HG03558 (cell line): ENCODE results near the gene NEGR1.

Source experiments
- ATAC-seq: cut with Tn5 transposase; IDR thresholded peaks from one replicate; pipeline ENCODE4 v1.9.1; 2021; ENCODE audit warnings: moderate number of reproducible peaks; ENCODE audit not compliant: unreplicated experiment; ENCODE audit errors: extremely low read depth

The NEGR1 gene

GRCh38 chr1:71448444-71448843 lies 833.9 kb downstream of the NEGR1 start:
- no peak for ATAC-seq

GRCh38 chr1:71438626-71439025 lies 843.7 kb downstream of the NEGR1 start:
- no peak for ATAC-seq

- no peak for ATAC-seq
Observed at GRCh38 chr1:71435951-71436350, 846.4 kb downstream of the NEGR1 start.

GRCh38 chr1:71434240-71434639 lies 848.1 kb downstream of the NEGR1 start:
- ATAC-seq, result no peak

GRCh38 chr1:71428029-71428428 lies 854.3 kb downstream of the NEGR1 start:
- no peak for ATAC-seq

- ATAC-seq, result no peak
Observed at GRCh38 chr1:71427066-71427465, 855.3 kb downstream of the NEGR1 start.

- no peak for ATAC-seq
Observed at GRCh38 chr1:71424536-71424935, 857.8 kb downstream of the NEGR1 start.

- no peak for ATAC-seq
Observed at GRCh38 chr1:71422221-71422620, 860.1 kb downstream of the NEGR1 start.

GRCh38 chr1:71417421-71417820 lies 864.9 kb downstream of the NEGR1 start:
- no peak for ATAC-seq

- no peak for ATAC-seq
Observed at GRCh38 chr1:71414179-71414578, 868.2 kb downstream of the NEGR1 start.

GRCh38 chr1:71413441-71414175 lies 868.7 kb downstream of the NEGR1 start:
- ATAC-seq, result no peak

GRCh38 chr1:71400050-71400449 lies 882.3 kb downstream of the NEGR1 start:
- no peak for ATAC-seq

GRCh38 chr1:71399594-71399993 lies 882.7 kb downstream of the NEGR1 start:
- ATAC-seq, result no peak

GRCh38 chr1:71393301-71393700 lies 889.0 kb downstream of the NEGR1 start:
- ATAC-seq, result no peak

GRCh38 chr1:71390518-71390917 lies 891.8 kb downstream of the NEGR1 start:
- ATAC-seq, result no peak

GRCh38 chr1:71377886-71378285 lies 904.5 kb downstream of the NEGR1 start:
- ATAC-seq, result no peak

- no peak for ATAC-seq
Observed at GRCh38 chr1:71372496-71372895, 909.8 kb downstream of the NEGR1 start.

GRCh38 chr1:71371581-71371980 lies 910.8 kb downstream of the NEGR1 start:
- ATAC-seq, result no peak

GRCh38 chr1:71364236-71364635 lies 918.1 kb downstream of the NEGR1 start:
- no peak for ATAC-seq

GRCh38 chr1:71362691-71363090 lies 919.6 kb downstream of the NEGR1 start:
- no peak for ATAC-seq

GRCh38 chr1:71362076-71362475 lies 920.3 kb downstream of the NEGR1 start:
- no peak for ATAC-seq

GRCh38 chr1:71357708-71358107 lies 924.6 kb downstream of the NEGR1 start:
- no peak for ATAC-seq
